HUES6 (cell line): ENCODE measurements around the gene PTER.

Source experiments
- H3K27ac ChIP-seq: 2 replicates; pipeline ENCODE4 v1.7.0; 2013; ENCODE audit warnings: low read depth, mild to moderate bottlenecking, low read length, inconsistent platforms
- H3K27me3 ChIP-seq: 2 replicates; pipeline ENCODE4 v1.6.1; 2013; ENCODE audit warnings: low read length; ENCODE audit not compliant: control insufficient read depth, insufficient read depth
- H3K36me3 ChIP-seq: 2 replicates; pipeline ENCODE4 v1.6.1; 2013; ENCODE audit warnings: low read length; ENCODE audit not compliant: control insufficient read depth, insufficient read depth
- H3K4me1 ChIP-seq: 2 replicates; pipeline ENCODE4 v1.6.1; 2013; ENCODE audit warnings: low read length; ENCODE audit not compliant: control insufficient read depth, insufficient read depth
- H3K4me3 ChIP-seq: 2 replicates; pipeline ENCODE4 v1.5.1; 2013; ENCODE audit warnings: low read depth, low read length
- H3K9ac ChIP-seq: one replicate; pipeline ENCODE4 v1.6.1; 2013; ENCODE audit warnings: mild to moderate bottlenecking, low read length
- H3K9me3 ChIP-seq: 2 replicates; pipeline ENCODE4 v1.6.1; 2013; ENCODE audit warnings: low read depth, low read length; ENCODE audit not compliant: control insufficient read depth, insufficient read depth

Gene PTER, protein sequence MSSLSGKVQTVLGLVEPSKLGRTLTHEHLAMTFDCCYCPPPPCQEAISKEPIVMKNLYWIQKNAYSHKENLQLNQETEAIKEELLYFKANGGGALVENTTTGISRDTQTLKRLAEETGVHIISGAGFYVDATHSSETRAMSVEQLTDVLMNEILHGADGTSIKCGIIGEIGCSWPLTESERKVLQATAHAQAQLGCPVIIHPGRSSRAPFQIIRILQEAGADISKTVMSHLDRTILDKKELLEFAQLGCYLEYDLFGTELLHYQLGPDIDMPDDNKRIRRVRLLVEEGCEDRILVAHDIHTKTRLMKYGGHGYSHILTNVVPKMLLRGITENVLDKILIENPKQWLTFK

GRCh38 chr10:16436758-16437539 lies at the start of gene PTER:
PTER (plus strand) TSS chr10:16437010; CDS start chr10:16484385, 47,375 bp downstream.
- Histone ChIP-seq H3K9me3 (no peaks in the 10 kb centered on the region), H3K27me3 (0 out of 2 replicates have a peak, but pooled peaks cover 2% of the 10 kb centered on the region), H3K36me3 (0 out of 2 replicates have a peak, but pooled peaks cover 3% of the 10 kb centered on the region), H3K9ac (peak within 1 kb of the TSS; percentile 75), H3K27ac (0 out of 2 replicates have a peak within 1 kb of the TSS, but pooled peaks have one; percentile 26), H3K4me1 (peaks cover 22% of the 10 kb centered on the region), H3K4me3 (peak within 1 kb of the TSS; percentile 62)

DNA sequence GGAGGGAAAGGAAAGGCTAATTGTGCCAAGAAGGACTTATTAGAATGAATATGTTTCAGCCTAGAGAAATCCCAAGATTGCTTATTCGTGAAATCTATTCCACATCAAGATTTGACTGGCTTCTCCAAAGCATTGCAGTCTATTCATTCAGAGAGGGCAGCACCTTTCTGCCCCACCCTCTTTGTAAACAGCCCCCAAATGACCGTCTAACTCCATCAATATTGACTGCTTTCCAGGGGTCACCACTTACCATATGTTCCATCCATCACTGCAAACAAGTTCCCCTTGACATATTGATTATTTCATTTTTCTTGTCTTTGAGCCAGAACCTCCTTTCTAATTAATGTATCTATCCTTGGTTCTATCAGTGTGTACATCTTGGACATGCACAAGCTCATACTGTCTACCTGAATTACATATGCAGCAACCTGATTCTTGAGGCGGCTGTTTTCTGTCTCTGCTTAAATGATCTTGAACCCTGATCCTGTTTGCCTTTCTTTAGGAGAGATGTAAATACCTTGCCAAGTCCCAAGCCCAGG lies 44.2 kb upstream of the PTER start:
- Histone ChIP-seq H3K4me1 (peaks cover 1% of the 10 kb centered on the region; the same call in 1 of the 2 replicates), H3K27me3 (no peaks in the 10 kb centered on the region; the same call in 1 of the 2 replicates), H3K27ac (no peak overlapping the region), H3K36me3 (no peaks in the 10 kb centered on the region), H3K9me3 (no peaks in the 10 kb centered on the region), H3K9ac (no peak overlapping the region), H3K4me3 (no peak overlapping the region)

GRCh38 chr10:16393271-16393858 lies 43.4 kb upstream of the PTER start:
- Histone ChIP-seq H3K4me3 (no peak overlapping the region), H3K9me3 (no peaks in the 10 kb centered on the region), H3K27me3 (no peaks in the 10 kb centered on the region; the same call in 1 of the 2 replicates), H3K36me3 (no peaks in the 10 kb centered on the region), H3K27ac (no peak overlapping the region), H3K4me1 (no peaks in the 10 kb centered on the region), H3K9ac (no peak overlapping the region)

DNA sequence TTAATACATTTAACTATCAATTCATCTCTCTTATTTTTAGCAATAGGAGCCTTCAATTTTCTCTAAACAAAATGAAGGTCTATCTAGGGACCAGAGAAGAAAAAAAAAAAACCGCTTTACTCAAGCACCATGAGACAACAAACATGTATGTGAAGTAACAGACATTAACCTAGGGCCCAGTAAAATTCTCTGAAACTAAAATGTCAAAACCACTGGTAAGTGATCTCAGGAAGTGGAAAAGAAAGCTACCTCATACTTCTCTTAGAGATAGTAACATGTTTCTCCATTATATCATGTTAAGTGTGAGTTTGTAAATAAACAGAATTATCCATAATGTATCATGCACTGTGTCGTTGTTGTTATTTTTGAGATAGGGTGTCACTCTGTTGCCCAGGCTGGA lies 35.4 kb upstream of the PTER start:
- Histone ChIP-seq H3K9ac (no peak overlapping the region), H3K4me3 (no peak overlapping the region), H3K9me3 (no peaks in the 10 kb centered on the region), H3K27me3 (no peaks in the 10 kb centered on the region), H3K27ac (no peak overlapping the region), H3K36me3 (no peaks in the 10 kb centered on the region), H3K4me1 (no peaks in the 10 kb centered on the region; the same call in 1 of the 2 replicates)

- Histone ChIP-seq H3K4me3 (no peak overlapping the region), H3K27me3 (no peaks in the 10 kb centered on the region), H3K36me3 (no peaks in the 10 kb centered on the region), H3K9me3 (no peaks in the 10 kb centered on the region), H3K4me1 (peaks cover 4% of the 10 kb centered on the region), H3K27ac (no peak overlapping the region), H3K9ac (no peak overlapping the region)
Measured at GRCh38 chr10:16408379-16408778, 28.4 kb upstream of the PTER start.

- no peaks in the 10 kb centered on the region for H3K36me3 ChIP-seq
- H3K27ac ChIP-seq, result peak overlapping the region; percentile 13; the same call in 1 of the 2 replicates
- H3K9me3 ChIP-seq, result no peaks in the 10 kb centered on the region
- no peak overlapping the region for H3K9ac ChIP-seq
- H3K27me3 ChIP-seq, result no peaks in the 10 kb centered on the region
- peaks cover 3% of the 10 kb centered on the region; the same call in 1 of the 2 replicates for H3K4me1 ChIP-seq
- no peak overlapping the region for H3K4me3 ChIP-seq
Measured at GRCh38 chr10:16417341-16417740, 19.5 kb upstream of the PTER start.

DNA sequence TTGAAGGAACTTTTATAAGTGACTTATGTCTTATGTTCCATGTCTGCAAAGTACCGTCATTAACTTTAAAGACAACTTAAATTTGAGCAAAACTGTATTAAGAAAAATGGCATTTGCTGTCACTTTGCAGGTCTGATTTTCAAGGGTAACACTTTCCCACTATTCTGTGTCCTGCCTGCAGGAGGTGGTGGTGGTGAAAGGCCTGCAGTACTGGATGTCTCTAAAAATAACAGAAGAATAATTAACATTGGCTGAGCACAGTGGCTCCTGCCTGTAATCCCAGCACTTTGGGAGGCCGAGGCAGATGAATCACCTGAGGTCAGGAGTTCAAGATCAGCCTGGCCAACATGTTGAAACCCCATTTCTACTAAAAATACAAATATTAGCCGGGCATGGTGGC lies 13.2 kb upstream of the PTER start:
- peaks cover 5% of the 10 kb centered on the region; the same call in 1 of the 2 replicates for H3K4me1 ChIP-seq
- H3K9ac ChIP-seq, result no peak overlapping the region
- H3K4me3 ChIP-seq, result no peak overlapping the region
- no peaks in the 10 kb centered on the region for H3K27me3 ChIP-seq
- peaks cover 8% of the 10 kb centered on the region for H3K9me3 ChIP-seq
- no peak overlapping the region for H3K27ac ChIP-seq
- no peaks in the 10 kb centered on the region for H3K36me3 ChIP-seq

DNA sequence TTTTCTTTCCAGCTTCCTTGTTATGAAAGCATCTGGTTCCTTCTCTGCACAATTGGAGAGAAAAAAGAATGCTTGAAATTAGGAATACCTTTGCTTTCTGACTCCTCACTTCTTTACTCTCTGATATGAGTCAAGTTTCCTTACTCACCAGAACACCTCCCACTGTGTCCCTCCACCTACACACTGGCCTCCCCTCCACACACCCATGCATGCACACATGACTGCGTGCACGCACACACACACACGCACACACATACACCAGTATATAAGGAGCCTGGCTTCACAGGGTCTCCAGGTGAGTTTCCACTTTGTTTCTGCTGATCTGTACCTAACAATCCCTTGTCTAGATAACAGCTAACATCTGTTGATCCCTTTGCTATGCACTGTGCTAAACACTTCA lies 11.4 kb upstream of the PTER start:
- Histone ChIP-seq H3K4me3 (no peak overlapping the region), H3K4me1 (peaks cover 5% of the 10 kb centered on the region; the same call in 1 of the 2 replicates), H3K9ac (no peak overlapping the region), H3K9me3 (peaks cover 8% of the 10 kb centered on the region), H3K36me3 (no peaks in the 10 kb centered on the region), H3K27me3 (no peaks in the 10 kb centered on the region), H3K27ac (no peak overlapping the region)

DNA sequence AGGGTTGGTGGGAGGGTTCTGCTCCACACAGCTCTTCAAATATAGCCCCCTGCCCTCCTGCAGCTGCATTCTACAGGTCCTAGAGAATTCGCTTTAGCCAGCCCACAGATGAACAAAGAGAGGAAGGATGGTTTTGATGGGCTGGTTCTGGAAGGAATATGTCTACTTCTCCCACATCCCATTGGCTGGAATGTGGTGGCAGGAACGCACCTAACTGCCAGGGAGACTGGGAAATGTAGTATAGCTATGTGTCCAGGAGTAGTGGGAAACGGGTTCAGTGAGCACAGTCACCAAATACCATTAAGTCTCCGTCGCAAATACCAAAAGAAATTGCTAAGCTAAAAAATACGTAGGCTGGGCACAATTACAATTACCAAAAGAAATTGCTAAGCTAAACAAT lies 7.3 kb upstream of the PTER start:
- Histone ChIP-seq H3K27me3 (no peaks in the 10 kb centered on the region), H3K4me1 (no peaks in the 10 kb centered on the region), H3K9me3 (peaks cover 8% of the 10 kb centered on the region)

GRCh38 chr10:16436367-16436757 lies 448 bp upstream of the PTER start:
- 0 out of 2 replicates have a peak, but pooled peaks cover 3% of the 10 kb centered on the region for H3K36me3 ChIP-seq
- peak overlapping the region; percentile 53 for H3K9ac ChIP-seq
- no peak overlapping the region for H3K27ac ChIP-seq
- H3K9me3 ChIP-seq, result no peaks in the 10 kb centered on the region
- peaks cover 22% of the 10 kb centered on the region for H3K4me1 ChIP-seq
- peak overlapping the region; percentile 62 for H3K4me3 ChIP-seq
- 0 out of 2 replicates have a peak, but pooled peaks cover 2% of the 10 kb centered on the region for H3K27me3 ChIP-seq

More for the DNA sequence above, 7.3 kb upstream of the PTER start:
- no peak overlapping the region for H3K4me3 ChIP-seq
- no peak overlapping the region for H3K27ac ChIP-seq
- H3K36me3 ChIP-seq, result no peaks in the 10 kb centered on the region
- no peak overlapping the region for H3K9ac ChIP-seq
